HG03565 (cell line): ENCODE data around the gene EYA4.
"Not testable (repeated sequence)": the region's sequence is repeated elsewhere in the genome, so short reads cannot be mapped to it uniquely, and the experiment has no call there.

Experiments
- ATAC-seq: cut with Tn5 transposase; IDR thresholded peaks from one replicate; pipeline ENCODE4 v1.9.1; 2021; ENCODE audit warnings: mild to moderate bottlenecking, moderate library complexity; ENCODE audit not compliant: unreplicated experiment

Gene EYA4

GRCh38 chr6:133554121-133554520 is 313.0 kb downstream of the EYA4 start:
- ATAC-seq = not testable (repeated sequence)

- ATAC-seq = no peak
Observed at GRCh38 chr6:133555685-133556084, 314.5 kb downstream of the EYA4 start.

GRCh38 chr6:133559926-133560325 is 318.8 kb downstream of the EYA4 start:
- no peak for ATAC-seq

- no peak for ATAC-seq
Observed at GRCh38 chr6:133567636-133568035, 326.5 kb downstream of the EYA4 start.

GRCh38 chr6:133568970-133569889 is 328.1 kb downstream of the EYA4 start:
- ATAC-seq = no peak

GRCh38 chr6:133571681-133572080 is 330.5 kb downstream of the EYA4 start:
- ATAC-seq = no peak

GRCh38 chr6:133577851-133578250 is 336.7 kb downstream of the EYA4 start:
- no peak for ATAC-seq
